Measurements from ENCODE around the gene ZZZ3. TPM values are rescaled to one million over a fixed set of nuclear protein-coding genes. Genes with fewer than 3 reads are reported as not detected.

The ZZZ3 gene
- total RNA-seq, 1 experiment from 2014 or later = 77.8 TPM

DNA sequence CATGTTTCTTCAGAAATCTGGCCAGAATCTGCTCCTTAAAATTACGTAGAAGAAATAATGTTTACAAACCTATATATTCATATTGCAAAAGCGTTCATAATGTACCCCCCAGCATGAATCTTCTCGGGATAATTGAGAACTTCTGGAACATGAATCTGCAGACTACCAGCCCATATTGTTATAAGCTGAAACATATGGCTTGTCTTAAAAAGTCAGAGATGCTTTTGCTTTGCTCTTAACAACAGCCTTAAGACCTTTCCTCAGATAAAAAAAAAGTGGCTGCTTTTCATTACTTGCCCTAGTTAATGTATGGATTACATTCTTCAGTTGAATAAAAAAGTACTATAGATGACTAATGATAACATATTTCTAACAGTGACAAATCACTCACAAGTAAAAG, 15.0 kb upstream of the ZZZ3 start:
- no peaks in the 10 kb centered on the region for H3K9me3 ChIP-seq (ENCODE audit: low read length)
- no peaks in the 10 kb centered on the region for H3K9me2 ChIP-seq (replicated peaks; ENCODE audit: low read length)
- H3K27ac ChIP-seq (ENCODE audit: low read length) = no peak overlapping the region
- H3F3A ChIP-seq (ENCODE audit: low read length, unreplicated experiment) = no peaks in the 10 kb centered on the region
- no peak overlapping the region for H3K4me3 ChIP-seq (ENCODE audit: low read length)
- no peak overlapping the region for H3K9ac ChIP-seq (ENCODE audit: low read length)
- TF ChIP-seq EZH2phosphoT487 (IDR thresholded peaks at IDR 0.05; ENCODE audit: borderline replicate concordance, low read length) (no peak), EZH2 (IDR thresholded peaks at IDR 0.05; ENCODE audit: low read length, unreplicated experiment) (no peak)
- TF ChIP-seq, protein P1, sequence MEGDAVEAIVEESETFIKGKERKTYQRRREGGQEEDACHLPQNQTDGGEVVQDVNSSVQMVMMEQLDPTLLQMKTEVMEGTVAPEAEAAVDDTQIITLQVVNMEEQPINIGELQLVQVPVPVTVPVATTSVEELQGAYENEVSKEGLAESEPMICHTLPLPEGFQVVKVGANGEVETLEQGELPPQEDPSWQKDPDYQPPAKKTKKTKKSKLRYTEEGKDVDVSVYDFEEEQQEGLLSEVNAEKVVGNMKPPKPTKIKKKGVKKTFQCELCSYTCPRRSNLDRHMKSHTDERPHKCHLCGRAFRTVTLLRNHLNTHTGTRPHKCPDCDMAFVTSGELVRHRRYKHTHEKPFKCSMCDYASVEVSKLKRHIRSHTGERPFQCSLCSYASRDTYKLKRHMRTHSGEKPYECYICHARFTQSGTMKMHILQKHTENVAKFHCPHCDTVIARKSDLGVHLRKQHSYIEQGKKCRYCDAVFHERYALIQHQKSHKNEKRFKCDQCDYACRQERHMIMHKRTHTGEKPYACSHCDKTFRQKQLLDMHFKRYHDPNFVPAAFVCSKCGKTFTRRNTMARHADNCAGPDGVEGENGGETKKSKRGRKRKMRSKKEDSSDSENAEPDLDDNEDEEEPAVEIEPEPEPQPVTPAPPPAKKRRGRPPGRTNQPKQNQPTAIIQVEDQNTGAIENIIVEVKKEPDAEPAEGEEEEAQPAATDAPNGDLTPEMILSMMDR (conservative IDR thresholded peaks at IDR 0.05; ENCODE audit: low read depth, low read length) = no peak
- H3K4me2 ChIP-seq (ENCODE audit: low read length) = no peak overlapping the region
- BruUV-seq (replicated peaks) = no TSS peak
- peaks cover 6% of the 10 kb centered on the region for H3K36me3 ChIP-seq (ENCODE audit: low read depth, low read length)
- POLR2A ChIA-PET (ENCODE audit: unreplicated experiment) = no interaction called here
- no peaks in the 10 kb centered on the region for H4K20me1 ChIP-seq (ENCODE audit: low read length)
- H3K27me3 ChIP-seq (ENCODE audit: low read length) = no peaks in the 10 kb centered on the region
- ATAC-seq (no peak), DNase-seq (no peak)
- intact Hi-C loops (cut with micrococcal nuclease) = no loop called here
- no peak overlapping the region for H2AFZ ChIP-seq (ENCODE audit: low read length)
- H3K4me1 ChIP-seq (ENCODE audit: insufficient read depth, low read length) = no peaks in the 10 kb centered on the region
- CTCF ChIA-PET = no interaction called here
- no peaks in the 10 kb centered on the region for H3K79me2 ChIP-seq (ENCODE audit: low read length)

DNA sequence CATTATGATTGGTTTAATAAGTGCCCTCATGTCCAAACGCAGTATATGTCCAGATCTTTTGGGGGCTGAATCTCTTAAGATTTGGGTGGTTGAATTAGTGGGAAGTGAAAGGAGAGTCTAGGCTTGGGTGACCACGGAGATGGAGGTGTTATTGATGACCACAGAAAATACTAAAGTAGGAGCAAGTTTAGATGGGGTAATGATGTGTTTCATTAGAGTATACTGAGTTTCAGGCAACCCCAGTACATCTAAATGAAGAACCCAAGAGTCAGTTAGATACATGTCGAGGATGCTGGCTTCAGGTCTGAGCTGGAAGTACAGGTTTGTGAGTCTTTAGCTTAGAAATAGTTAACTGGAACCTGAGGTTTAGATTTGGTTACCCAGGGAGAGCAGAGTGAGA, 6.5 kb upstream of the ZZZ3 start:
- no peak overlapping the region for H3K9ac ChIP-seq (ENCODE audit: low read length)
- TF ChIP-seq EZH2phosphoT487 (IDR thresholded peaks at IDR 0.05; ENCODE audit: borderline replicate concordance, low read length) (no peak), EZH2 (IDR thresholded peaks at IDR 0.05; ENCODE audit: low read length, unreplicated experiment) (no peak)
- TF ChIP-seq, protein P1 (conservative IDR thresholded peaks at IDR 0.05; ENCODE audit: low read depth, low read length) = no peak
- H4K20me1 ChIP-seq (ENCODE audit: low read length) = no peaks in the 10 kb centered on the region
- no peaks in the 10 kb centered on the region for H3K9me2 ChIP-seq (replicated peaks; ENCODE audit: low read length)
- no peak for DNase-seq
- no peak for ATAC-seq
- no peaks in the 10 kb centered on the region for H3K36me3 ChIP-seq (ENCODE audit: low read depth, low read length)
- no peaks in the 10 kb centered on the region for H3F3A ChIP-seq (ENCODE audit: low read length, unreplicated experiment)
- intact Hi-C loops (cut with micrococcal nuclease) = loop anchor here (10.0 kb wide), 1 partner anchor 136 kb away; no protein-coding TSS in a partner anchor
- ChIA-PET POLR2A (ENCODE audit: unreplicated experiment) (no interaction called here), CTCF (no interaction called here)
- H2AFZ ChIP-seq (ENCODE audit: low read length) = no peak overlapping the region
- peaks cover 7% of the 10 kb centered on the region for H3K4me1 ChIP-seq (ENCODE audit: insufficient read depth, low read length)
- H3K4me2 ChIP-seq (ENCODE audit: low read length) = no peak overlapping the region
- no peaks in the 10 kb centered on the region for H3K27me3 ChIP-seq (ENCODE audit: low read length)
- no peaks in the 10 kb centered on the region for H3K79me2 ChIP-seq (ENCODE audit: low read length)
- no peak overlapping the region for H3K27ac ChIP-seq (ENCODE audit: low read length)
- H3K4me3 ChIP-seq (ENCODE audit: low read length) = no peak overlapping the region
- no peaks in the 10 kb centered on the region for H3K9me3 ChIP-seq (ENCODE audit: low read length)
- BruUV-seq (replicated peaks) = no TSS peak

DNA sequence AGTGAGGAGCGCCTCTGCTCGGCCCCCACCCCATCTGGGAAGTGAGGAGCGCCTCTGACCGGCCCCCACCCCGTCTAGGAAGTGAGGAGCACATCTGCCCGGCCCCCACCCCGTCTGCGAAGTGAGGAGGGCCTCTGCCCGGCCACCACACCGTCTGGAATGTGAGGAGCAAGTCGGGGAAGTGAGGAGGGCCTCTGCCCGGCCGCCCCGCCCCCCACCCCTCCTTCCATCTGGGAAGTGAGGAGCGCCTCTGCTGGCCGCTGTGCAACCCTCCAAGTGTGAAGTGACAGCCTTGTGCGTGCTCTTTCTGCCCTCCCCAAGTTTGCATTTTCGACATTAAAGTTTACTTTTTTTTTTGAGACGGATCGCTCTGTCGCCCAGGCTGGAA, 5.1 kb upstream of the ZZZ3 start:
- no peak for ATAC-seq
- H2AFZ ChIP-seq (ENCODE audit: low read length) = no peak overlapping the region
- no peak overlapping the region for H3K4me3 ChIP-seq (ENCODE audit: low read length)

More for the DNA sequence above, 5.1 kb upstream of the ZZZ3 start:
- no TSS peak for BruUV-seq (replicated peaks)
- ChIA-PET POLR2A (ENCODE audit: unreplicated experiment) (no interaction called here), CTCF (no interaction called here)
- Histone ChIP-seq H3K27ac (ENCODE audit: low read length) (no peak overlapping the region), H3K9ac (ENCODE audit: low read length) (no peak overlapping the region), H3K9me3 (ENCODE audit: low read length) (no peaks in the 10 kb centered on the region), H3K9me2 (replicated peaks; ENCODE audit: low read length) (no peaks in the 10 kb centered on the region), H3K4me2 (ENCODE audit: low read length) (no peak overlapping the region), H3K36me3 (ENCODE audit: low read depth, low read length) (no peaks in the 10 kb centered on the region), H3F3A (ENCODE audit: low read length, unreplicated experiment) (no peaks in the 10 kb centered on the region), H3K4me1 (ENCODE audit: insufficient read depth, low read length) (peaks cover 10% of the 10 kb centered on the region), H3K79me2 (ENCODE audit: low read length) (peaks cover 2% of the 10 kb centered on the region), H4K20me1 (ENCODE audit: low read length) (no peaks in the 10 kb centered on the region), H3K27me3 (ENCODE audit: low read length) (no peaks in the 10 kb centered on the region)
- no peak for TF ChIP-seq EZH2 (IDR thresholded peaks at IDR 0.05; ENCODE audit: low read length, unreplicated experiment)
- TF ChIP-seq EZH2phosphoT487 (IDR thresholded peaks at IDR 0.05; ENCODE audit: borderline replicate concordance, low read length) = no peak
- TF ChIP-seq, protein P1 (conservative IDR thresholded peaks at IDR 0.05; ENCODE audit: low read depth, low read length) = no peak
- DNase-seq = no peak
- intact Hi-C loops (cut with micrococcal nuclease) = loop anchor here (10.0 kb wide), 1 partner anchor 137 kb away; no protein-coding TSS in a partner anchor

Measured in PC-3 (cell line).